Stomach (tissue), 4 donors: ENCODE results near the gene DCDC2C.

ENCODE experiments used
- CTCF ChIP-seq, 7 experiments: fragments of 450-650 bp in 4 of 7; fragments of 200-600 bp in 3 of 7; sonication (generic) in 3 of 7; IDR thresholded peaks; one replicate each; pipeline ENCODE4 v1.5.1; 2016 to 2019; ENCODE audit warnings: antibody characterized with exemption in 7 of 7, control low read depth in 2 of 7, mild to moderate bottlenecking in 1 of 7
- POLR2A ChIP-seq, 4 donors: fragments of 450-650 bp; IDR thresholded peaks; one replicate each; pipeline ENCODE4 v1.6.1; 2016; ENCODE audit warnings: antibody characterized with exemption in 4 of 4, control low read depth in 2 of 4, mild to moderate bottlenecking in 1 of 4, moderate library complexity in 1 of 4

- no peak for TF ChIP-seq POLR2A (IDR thresholded peaks at IDR 0.05)
- no peak for TF ChIP-seq CTCF (IDR thresholded peaks at IDR 0.05)
Observed at GRCh38 chr2:3747032-3747654, 43.8 kb downstream of the DCDC2C start.
